AG08396 (cell line): Measurements from ENCODE around the gene ELMO3.

Source experiments
- DNase-seq: peaks from one replicate; pipeline ENCODE4 v3.0.0; 2012; ENCODE audit warnings: low spot score, mixed read lengths

Gene ELMO3

DNA sequence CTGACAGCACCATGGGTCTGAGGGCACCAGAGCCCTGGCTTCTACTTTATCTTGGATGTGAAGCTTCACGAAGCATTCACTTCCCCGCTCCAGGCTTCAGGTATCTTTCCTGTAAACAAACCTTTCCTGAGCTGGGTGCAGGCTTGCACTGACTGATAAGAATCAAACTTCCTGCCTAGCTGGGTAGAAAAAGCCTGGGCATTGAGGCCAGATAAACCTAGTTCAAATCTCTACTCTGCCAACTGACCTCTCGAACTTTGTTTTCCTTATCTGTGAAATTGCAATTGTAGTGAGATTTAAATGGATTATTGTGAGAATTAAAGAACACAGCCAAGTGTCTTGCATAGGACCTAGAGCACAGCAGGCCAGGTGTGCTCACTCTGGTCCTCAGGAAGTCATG, 25.1 kb downstream of the ELMO3 start:
- DNase-seq, result no peak

DNA sequence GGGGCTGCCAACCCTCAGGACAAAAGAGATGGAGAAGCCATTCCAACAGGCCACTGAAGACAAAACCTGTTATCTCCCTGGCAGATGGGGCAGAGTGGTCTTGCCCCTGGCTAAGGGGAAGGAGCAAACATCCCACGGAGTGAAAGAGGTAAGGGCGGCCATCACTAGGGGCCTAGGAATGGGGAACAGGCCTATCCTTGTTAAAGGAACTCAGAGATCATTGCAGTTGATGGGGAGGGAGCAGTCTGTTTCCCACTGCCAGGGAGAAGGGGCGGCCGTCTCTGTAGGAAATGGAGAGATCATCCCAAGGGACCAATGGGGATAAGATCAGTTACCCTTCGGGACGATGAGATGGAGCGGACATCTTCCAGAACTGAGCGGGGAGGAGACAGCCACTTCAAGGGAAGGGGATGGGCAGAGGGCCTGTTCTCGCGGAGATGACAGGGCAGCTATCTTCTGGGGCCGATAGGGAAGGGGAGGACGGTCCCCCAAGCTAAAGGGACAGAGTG, 27.4 kb downstream of the ELMO3 start:
- DNase-seq, result no peak

DNA sequence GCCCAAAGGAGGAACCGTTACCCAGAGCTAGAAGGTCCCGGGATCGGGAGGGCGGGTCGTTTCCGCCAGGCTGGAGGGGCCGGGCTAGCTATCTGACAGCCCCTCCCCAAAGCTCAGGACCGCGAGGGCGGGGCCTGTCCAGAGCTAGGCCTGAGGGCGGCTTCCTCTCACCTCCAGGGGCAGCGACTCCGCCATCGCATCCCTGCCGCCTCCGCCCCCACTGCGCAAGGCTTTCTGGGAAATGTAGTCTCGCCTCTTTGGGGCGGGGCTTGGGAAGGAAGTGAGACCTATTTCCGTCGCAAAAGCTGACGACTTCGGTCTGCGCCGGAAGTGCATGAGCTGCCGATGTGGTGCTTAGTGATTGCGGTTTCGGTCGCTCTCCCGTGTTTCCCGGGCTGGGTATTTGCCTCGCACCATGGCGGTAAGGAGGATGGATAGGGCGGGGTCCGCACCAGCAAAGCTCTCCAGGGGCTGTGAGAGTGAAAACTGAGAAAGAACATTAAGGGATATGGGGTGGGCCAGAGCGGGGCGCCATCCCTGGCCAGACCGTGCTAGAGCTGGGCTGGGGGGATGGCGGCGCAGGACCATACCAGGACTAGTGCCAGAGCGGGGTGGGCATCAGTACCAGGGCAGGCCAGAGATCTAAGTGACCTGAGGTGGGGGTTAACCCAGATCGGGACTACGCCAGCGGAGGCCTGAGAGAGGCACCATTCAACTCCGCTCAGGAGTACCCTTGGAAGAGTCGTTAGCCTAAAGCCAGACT, 28.1 kb downstream of the ELMO3 start, which contains the start of gene TMEM208:
Gene TMEM208 (plus strand): TSS at position 327 of the 763 bp plus-strand sequence. CDS start 89 bp downstream, at position 416.
- DNase-seq, result peak; percentile 97

DNA sequence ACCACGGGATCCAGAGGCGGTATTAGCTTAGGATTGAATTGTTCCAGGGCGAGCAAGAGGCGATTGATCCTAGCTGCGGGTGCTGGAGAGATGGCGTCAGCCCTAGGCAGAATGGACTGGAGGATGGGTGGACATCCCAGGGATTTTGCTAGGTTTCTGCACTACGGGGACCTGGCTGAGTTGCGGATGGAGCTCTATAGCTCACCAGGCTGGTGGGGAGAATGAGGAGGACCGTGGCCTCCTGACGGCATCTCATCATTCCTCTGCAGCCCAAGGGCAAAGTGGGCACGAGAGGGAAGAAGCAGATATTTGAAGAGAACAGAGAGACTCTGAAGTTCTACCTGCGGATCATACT, 28.6 kb downstream of the ELMO3 start:
- no peak for DNase-seq

DNA sequence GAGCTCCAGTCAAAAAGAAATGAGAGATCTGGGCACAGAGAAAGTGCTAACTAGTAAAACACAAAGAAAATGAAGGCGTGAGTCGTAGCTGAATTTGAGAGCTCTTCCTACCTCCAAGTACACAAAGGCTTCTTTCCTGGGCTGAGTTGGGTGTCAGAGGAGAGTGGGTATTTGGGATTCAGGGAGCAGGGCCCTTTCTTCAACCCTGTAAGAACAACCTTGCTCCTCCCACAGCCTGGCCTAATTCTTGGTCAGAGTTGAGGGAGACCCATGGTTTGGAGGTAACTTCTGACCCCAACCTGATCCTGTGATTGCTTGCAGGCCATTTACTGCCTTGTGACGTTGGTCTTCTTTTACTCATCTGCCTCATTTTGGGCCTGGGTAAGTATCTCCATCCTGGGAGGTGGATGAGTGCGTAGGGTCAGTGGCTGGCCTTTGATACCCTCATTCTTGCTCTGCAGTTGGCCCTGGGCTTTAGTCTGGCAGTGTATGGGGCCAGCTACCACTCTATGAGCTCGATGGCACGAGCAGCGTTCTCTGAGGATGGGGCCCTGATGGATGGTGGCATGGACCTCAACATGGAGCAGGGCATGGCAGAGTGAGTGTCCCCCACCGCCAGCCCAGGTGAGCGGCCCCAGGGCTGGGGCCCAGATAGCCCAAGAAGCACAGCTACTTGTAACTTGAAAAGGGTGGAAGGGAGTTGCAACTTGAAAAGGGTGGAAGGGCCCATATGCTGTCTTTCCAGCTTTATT, 29.3 kb downstream of the ELMO3 start:
- no peak for DNase-seq

DNA sequence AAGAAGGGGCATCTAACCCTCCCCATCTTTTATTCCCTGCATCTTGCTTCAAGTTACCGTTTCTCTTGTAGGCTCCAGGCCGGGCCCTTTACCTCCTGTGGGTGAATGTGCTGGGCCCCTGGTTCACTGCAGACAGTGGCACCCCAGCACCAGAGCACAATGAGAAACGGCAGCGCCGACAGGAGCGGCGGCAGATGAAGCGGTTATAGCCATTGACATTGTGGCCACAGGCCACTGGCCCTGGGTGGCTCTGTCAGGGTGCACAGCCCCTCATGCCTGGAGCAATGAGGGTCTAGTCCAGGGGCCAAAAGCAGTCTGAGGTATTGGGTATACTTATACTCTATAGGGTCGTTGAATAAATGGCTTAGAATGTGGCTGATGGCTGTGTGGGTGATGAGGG, 30.0 kb downstream of the ELMO3 start:
- DNase-seq, result no peak

DNA sequence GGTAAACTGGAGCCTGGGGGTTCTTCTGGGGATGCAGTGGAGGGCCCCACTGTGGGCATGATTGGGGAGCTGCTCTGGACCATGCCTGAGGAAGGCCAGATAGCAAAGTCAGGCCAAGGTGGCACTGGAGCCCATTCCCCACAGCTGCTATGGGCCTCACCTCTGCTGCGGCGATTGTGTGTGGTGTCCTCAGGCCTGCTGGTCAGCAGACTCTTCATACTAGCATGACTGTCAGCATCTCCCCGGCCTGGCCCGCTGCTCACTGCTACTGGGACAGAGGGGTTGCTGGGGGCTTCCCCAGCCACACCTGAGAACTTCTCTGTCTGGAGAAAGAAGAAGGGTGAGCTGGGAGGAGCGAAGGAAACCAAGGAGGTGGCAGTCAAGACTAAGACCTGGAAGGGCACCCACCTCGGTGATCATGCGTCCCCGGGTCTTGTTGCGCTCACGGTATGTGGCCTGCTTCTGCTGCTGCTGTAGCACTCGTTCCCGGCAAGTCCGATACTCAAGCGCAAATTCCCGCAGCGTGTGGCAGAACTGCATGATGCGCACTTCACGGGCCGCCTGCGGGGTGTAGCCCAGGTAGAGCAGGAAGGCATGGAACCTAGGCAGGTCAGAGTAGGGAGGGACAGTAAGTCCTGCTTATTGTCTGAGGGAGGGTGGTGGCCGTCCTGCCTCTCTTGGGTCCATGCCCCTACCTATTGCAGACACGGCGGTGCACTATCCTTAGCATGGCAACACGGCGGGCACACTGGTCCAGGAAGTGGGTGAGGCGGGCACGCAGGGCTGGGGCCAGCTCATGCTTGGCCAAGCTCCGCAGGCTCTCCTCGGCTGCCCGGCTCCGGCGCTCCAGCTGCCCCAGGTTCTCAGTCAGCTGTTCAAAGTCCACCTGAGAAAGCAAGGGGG, 31.2 kb downstream of the ELMO3 start:
- no peak for DNase-seq

DNA sequence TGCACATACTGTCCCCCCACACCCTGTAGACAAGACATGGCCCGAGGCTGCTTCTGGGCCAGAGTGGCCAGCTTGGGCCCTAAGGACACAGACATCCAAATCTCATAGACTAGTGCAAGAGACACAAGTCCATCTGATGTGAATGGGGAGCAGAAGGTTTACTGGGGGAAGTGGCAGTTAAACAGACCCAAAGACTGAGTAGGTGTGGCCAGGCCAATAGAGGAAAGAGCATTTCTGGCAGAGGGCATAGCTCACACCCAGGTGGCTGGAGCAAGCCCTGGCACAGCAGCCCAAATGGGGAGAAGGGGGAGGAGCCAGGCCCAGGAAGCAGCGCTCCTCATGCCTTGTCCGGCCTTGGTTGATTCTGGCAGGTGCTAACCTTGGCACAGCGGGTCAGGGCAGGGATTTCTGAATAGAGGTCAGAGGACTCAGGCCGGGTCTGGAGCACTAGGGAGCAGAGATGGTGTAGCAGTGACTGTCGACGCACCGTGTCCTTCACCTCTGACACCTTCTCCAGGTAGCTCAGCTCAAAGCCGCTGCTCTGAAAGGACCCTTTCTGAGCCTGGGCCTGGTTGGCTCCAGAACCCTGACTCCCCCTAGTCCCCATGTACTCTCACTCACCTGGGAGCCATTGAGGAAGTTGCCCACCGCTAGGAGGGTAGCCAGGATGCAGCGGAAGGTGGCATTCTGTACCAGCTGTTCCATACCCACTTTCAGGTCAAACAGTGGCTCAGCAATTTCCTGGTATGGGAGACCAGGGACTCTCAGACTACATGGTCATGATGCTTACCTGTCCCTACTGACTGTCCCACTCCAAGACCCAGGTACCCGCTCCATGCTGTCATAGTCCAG, 32.1 kb downstream of the ELMO3 start:
- DNase-seq, result no peak

DNA sequence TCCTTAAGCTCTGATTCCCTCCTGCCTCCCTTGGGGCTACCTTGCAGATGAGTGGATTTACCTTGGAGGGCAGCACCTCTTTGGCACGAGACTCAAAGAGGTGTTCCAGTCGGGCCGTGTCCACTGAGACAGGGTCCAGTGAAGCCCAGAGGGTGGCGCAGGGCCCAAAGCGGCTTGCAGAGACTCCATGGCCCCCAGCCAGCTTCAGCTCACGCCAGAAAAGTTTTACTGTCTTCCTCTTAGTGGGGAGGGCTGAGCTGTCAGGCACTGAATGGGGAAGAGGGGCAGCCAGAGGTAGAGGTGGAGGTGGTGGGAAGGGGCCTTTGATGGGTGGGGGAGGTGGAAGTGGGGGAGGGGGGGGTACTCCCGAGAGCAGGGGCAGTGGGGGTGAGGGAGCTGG, 34.7 kb downstream of the ELMO3 start:
- DNase-seq, result no peak

DNA sequence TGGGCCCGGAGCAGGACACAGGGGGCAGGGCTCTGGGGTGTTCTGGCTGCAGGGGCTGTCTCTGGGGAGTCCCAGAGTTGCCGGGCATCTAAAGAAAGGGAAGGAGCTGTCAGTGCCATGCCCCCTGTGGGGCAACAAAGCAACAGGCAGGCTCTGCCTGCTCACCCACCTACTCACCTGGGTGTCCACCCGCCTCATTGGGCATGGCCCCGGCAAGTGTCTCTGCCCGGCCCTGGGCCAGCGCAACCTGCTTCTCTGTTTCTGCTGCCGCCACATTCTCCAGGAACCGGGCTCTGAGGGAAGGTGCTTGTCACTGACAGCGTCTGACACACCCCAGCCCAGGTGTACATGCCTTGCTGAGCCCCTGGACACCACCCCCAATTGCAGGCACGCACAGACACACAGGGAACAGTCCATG, 35.3 kb downstream of the ELMO3 start:
- no peak for DNase-seq

DNA sequence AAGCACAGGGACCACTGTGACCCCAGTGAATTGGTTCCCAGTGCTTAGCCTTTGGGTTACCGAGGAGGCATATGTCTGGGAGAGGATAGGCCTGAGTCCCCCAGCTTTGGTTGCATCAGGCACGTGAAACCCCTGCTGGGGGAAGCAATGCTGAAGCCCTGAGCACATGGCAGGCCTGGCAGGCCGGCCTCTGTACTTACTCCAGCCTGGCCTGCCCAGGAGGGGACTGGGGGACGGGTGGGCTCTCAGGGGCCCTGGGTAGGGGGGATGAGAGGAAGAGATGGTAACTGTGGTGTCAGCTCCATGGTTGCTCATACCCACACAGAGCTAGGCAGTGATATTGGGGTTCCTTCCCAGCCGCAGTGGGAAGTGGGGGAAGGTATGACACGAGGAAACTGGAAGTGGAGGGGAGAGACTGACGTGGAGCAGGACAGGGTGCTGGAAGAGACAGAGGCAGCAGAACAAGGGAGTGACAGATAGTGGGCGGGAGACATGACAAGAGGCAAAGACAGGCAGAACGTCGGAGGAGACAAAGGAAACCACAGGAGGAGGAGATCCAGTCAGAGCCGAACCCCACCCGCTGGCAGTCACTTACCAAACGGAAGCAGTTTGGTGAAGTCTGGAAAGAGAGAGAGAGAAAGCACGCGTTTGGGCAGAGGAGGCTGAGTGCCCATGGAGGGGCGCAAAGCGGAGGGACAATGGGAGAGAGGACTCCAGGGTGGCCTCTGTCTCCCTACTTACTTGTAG, 37.1 kb downstream of the ELMO3 start:
- no peak for DNase-seq

DNA sequence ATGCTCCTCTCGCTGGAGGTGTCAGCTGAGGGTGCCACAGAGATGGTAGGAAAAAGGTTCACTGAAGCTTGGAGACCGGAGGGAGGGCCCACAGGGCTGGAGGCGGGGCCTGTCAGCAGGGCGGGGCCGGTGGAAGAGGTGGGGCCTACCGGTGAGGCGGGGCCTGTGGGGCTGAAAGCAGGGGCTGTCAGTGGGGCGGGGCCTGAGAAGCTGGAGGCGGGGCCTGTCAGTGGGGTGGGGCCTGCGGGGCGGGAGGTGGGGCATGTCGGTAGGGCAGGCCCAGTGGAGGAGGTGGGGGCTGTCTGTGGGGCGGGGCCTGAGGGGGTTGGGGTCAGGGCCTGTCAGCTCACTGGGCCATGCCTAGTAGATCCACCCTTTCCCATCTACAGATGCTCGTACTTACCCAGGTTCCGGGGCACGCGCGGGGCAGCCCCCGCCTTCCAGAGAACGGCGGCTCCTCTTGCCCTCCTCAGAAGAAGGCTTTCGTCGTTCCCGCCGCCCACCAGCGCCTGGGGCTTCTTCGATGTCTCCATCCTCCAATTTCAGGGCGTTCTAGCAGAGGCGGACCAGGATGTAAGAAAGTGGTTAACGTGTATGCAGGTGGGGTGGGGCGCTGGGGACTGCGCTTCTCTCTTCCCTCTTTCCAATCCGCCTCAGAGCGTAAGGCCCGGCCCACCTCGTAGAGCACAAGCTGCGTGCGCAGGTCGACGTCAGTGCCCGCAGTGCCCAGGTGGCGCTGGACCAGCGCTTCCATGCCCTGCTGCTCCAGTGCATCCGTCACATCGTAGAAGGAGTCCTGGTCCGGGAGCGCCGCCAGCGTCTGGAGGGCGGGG, 37.8 kb downstream of the ELMO3 start:
- peak; percentile 80 for DNase-seq

DNA sequence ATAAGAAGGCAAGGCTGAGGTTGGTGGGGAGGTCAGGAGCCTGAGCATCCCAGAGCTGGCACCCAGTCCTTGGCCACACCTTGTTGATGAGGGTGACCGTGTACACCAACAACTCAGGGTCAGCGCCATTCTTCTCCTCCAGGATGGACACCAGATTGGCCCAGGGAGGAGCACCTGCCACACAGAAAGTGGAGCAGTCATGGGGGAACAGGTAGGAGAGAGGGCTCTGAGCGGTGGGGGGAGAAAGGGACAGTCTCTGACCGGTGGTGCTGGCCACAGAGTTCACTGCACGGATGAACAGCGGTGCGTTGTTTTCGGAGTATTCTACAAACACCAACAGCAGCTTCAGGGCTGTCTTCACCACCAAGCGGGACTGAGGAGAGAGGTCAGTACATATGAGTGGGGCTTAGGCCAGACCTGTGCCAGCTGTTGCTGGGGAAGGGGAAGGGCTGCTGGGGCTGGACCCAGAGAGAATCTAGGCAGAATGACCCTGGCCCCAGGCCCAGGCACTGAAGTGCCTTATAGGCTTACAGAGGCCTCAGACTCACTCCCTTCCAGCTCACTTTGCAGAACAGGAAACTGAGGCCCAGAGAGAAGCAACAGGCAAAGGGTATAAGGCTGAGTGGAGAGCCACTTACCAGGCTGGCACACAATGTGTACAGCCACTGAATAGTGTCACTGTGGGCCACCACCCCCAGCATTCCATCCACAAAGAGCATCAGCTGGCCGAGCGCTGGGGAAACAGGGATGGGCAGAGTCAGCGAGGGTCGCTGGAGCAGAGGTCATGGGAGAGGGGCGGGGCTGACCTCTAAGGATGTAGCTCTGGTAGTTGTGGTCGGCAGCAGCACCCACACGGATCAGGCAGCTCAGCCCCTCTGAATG, 38.7 kb downstream of the ELMO3 start:
- no peak for DNase-seq

DNA sequence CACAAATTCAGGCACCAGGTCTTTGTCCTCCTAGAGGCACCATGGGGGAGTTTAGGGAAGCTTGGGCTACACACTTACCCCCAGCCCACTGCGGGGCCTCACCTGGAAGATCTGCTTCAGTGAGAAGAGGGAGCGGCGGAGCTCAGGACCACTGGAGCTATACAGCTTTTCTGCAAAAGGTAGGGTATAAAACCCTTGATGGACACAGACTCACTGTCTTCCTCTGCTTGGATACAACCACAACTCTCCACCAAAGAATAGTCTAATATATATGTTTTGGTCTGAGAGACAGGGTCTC, 39.3 kb downstream of the ELMO3 start:
- DNase-seq, result no peak

DNA sequence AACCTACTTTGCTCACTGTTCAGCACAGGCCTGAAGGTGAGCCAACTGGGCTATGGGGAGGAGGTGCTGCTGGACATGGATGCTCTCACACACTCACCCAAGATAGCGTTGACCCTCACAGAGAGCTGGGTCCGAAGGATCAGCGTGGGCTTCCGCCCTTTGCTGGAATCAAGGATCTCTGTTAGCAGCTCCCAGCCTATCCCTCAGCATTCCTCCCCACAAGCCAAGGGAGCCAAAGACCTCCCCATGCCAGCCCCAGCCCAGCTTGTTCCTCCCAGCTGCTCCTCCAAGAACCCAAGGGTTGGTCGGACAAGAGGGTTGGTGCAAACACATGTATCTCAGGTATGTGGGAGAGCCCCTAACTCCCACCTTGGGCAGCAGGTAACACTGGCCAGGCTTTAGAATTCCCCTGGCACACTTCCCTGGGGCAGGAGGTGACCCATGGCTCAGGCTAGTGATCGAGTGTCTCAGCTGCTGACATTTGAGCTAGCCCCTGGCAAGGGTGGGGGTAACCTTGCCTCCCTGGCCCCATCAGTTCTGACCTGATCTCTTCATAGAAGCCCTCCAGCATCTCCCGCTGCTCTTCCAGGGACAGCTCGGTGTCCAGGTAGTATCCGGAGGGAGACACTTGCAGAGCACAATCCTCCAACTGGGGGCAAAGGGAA, 40.0 kb downstream of the ELMO3 start:
- DNase-seq, result no peak

DNA sequence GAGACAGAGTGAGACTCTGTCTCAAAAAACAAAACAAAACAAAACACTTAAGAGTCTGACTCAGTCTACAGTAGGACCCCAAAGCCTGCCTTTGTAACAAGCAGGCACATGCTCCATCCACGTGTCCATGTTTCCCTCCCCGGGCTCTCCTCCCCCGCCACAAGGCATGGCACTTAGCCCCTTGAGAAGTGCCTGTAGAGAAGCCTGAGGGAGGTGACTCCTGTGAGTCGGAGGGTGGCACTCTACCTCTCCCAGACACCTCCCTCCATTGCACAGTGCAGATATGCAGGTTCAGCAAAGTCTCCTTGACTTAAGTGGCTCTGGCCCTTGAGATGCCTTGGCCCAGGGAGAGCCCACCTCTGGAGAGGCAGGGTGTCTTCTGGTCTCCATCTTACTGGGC, 41.6 kb downstream of the ELMO3 start:
- DNase-seq, result no peak

DNA sequence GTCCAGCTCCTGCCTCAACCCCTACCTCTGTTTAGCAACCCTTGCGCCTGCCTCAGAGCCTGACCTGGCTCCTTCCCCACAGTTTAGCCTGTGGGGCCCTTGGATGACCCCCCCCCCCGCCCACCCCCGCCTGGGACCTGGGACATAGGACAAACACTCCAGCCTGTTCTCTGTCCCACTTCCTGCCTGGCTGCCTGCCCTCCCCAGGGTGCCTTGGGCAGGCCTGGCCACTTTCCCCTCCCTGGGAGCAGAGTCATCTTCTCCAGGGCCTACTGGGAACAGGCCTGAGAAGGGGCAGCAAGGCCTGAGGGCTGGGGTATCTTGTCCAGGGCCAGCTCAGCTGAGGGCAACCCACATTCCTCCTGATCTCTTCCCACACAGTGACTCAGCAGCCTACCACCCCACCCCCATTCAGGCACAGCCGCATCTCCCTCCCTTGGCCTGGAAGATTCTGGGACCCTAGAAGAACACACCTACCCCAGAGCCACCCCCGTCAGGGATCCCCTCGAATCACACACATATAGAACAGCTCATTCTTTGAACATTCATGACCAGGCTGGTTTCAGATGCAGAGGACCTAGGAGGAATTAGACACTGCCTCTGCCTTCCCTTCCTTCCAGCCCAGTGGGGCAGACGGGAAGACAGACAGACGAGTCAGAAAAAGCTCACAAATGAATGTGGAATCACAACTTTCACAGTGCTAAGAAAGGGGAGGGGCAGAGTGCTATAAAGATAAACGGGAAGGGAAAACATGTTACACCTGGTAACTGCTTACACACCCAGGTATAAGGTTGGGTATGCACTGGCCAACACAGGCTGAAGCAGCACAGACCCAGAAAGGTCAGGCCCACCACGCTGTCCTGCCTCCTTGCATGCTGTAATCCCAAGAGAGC, 42.3 kb downstream of the ELMO3 start:
- peak; percentile 86 for DNase-seq
